GM15510 (cell line): ENCODE measurements around the gene KRT33B.
"Not testable (repeated sequence)": the region's sequence is repeated elsewhere in the genome, so short reads cannot be mapped to it uniquely, and the experiment has no call there.

ENCODE experiments used
- POLR2A ChIP-seq: IDR thresholded peaks from 3 replicates; pipeline ENCODE4 v1.6.1; 2011; ENCODE audit warnings: borderline replicate concordance; ENCODE audit not compliant: insufficient read length; ENCODE audit errors: extremely low read depth

The KRT33B gene

DNA sequence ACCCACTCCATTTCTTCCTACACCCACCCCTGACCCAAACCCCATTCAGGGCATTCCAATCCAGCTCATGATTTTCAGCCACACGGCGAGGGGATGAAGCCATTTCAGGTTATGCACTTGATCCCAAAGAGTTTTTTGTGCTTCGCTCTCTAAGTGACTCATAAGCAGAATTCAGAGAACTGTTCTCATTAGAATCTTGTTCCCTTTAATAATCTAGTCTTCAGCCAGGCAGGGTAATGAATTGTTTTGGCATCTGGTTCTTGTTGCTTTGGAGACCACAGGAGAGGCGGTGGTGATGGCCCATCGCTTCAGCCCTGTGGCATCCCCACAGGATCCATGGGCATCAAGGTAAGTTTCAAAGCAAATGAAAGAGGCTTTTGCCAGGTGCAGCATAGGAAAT is 32.5 kb upstream of the KRT33B start:
- TF ChIP-seq POLR2A, result no peak

DNA sequence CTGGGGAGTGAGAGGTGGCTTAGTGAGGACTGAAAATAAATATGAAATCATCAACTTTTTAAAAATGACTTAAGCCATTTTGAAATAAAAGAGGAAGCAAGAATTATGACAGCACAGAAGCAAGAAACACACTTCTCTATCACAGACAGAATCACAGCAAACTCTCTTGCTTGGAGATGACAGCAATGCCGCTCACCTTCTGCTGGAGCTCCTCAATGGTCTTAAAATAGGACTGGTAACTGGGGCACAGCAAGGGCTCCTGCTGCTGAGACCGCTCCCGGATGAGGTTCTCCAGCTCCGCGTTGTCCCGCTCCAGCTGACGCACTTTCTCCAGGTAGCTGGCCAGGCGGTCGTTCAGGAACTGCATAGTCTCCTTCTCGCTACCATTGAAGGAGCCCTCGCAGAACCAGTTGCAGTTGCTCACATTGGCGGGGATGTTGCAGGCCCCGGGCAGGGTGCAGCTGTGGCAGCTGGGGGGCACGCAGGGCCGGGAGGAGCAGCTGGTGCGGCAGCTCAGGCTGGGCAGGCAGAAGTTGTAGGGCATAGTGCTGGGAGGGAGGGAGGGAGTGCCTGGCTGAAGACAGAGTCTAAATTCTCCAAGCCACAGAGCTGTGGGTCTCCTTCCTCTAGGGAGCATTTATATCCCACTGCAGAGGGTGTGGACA is 27.5 kb upstream of the KRT33B start, which contains the start of gene KRT31:
Gene KRT31, minus strand, starts transcription at position 613 of the 665 bp plus-strand sequence. Its CDS starts 69 bp downstream, at position 544.
- no peak for TF ChIP-seq POLR2A

DNA sequence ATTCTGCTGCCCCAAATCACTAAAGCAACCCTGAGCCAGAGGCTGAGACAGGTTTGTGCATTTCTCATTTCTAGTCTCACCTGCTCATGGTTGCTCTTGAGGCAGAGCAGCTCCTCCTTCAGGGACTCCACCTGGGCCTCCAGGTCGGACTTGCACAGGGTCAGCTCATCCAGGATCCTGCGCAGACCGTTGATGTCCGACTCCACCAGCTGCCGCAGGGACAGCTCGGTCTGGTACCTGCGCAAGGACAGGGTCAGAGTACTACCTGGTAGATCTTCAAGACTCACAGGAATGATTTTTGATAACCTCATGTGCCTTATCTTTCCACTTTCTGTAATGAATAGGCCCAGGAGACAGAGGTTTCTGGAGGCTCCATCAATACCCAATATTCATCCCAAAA is 26.7 kb upstream of the KRT33B start:
- TF ChIP-seq POLR2A, result no peak

DNA sequence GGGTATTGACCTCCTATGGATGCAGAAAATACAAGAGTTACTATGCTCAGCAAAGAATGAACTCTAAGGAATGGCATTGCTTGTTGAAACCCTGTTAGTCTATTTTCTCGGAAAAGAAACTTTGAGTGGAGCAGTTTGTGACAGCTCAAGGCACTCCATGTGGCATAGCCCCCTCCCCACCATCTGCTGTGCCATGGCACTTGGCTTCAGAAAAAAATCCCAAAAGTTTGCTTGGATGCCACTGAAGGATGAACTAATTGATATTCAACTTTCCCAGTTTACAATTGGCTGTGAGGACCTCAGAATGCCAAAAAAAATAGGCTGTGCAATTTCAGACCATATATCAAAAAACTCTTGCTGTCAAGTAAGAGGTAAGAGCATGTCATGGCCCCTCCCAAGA is 26.0 kb upstream of the KRT33B start:
- no peak for TF ChIP-seq POLR2A

DNA sequence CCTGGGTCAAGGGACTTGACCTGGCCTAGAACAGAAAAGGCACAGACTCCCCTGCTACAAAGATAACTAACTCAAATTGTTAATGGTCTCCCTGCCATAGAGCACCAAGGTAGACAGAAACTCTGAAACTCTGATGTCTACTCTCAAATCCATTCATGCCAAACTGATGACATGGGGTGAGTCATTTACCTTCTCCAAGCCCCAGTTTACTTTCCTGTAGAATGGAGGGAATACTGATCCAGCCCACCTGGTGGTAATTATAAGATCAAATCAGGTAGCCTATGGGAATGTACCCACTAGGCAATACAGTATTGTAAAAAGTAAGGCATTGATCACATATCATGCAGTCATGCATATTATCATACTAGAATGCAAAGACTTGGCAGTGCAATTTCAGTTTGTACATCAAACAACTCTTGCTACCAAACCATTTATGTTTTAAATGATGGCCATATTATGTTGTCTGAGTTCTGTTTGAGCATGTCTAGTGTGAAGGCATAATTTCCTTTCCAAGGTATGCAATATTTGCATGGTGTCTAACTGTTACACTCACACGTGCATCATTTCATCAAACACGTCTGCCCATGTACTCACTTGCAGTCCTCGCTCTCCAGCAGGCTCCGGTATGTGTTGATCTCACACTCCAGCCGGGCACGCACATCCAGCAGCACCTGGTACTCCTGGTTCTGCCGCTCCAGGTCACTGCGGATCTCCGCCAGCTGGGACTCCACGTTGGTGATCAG is 24.8 kb upstream of the KRT33B start:
- TF ChIP-seq POLR2A, result no peak

DNA sequence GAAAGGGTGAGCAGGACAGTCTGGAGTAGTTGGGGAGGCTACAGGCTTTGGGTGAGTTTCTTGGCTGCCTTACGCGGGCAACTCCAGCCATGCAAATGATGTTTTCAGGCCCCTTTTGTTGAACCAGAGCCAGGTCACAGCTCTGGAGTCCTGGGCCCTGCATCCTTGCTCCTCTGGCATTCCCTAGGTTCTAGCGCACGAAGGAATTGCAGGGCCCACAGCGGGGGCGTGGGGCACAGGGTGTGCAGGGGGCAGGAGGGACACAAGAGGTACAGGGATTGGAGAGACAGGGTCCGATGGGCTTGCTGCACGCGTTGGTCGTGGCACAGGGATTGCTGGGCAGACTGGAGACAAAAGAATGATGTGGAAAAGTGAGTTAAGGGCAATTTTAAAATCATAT is 24.2 kb upstream of the KRT33B start:
- TF ChIP-seq POLR2A, result no peak

DNA sequence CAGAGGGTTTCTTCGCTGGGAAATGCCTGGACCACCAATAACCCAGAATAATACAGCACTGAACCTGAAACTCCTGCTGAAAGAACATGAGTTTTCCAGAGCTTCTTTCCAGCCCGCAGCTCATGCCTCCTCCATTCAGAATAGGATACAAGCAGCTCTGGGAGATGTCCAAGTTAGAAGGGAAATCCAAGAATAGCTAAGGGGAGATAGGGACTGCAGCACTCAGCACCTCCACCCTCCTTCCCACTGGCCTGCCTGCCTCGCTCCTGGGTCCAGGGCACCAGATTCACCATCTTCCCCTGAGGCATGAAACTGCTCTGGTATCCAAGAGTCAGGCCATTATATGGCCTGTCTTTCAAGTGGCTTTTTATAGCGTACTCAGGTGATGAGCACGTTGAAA is 23.7 kb upstream of the KRT33B start:
- no peak for TF ChIP-seq POLR2A

DNA sequence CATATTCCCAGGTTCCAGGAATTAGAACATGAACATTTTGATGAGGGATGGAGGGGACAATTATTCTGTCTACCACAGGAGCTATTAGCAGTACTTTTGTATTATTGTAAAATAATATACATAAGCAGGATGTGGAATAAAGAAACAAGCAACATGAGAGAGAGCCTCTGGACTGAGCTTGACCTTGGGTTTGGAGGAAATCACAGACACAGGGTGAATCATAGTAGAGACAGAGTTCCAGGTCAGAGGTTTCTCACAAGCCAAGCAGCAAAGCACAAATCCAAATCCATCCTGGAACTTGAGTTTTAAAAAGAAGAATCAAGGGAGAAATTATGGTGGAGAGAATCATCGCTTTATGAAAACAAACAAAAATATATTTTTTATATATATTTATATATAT is 22.7 kb upstream of the KRT33B start:
- no peak for TF ChIP-seq POLR2A

DNA sequence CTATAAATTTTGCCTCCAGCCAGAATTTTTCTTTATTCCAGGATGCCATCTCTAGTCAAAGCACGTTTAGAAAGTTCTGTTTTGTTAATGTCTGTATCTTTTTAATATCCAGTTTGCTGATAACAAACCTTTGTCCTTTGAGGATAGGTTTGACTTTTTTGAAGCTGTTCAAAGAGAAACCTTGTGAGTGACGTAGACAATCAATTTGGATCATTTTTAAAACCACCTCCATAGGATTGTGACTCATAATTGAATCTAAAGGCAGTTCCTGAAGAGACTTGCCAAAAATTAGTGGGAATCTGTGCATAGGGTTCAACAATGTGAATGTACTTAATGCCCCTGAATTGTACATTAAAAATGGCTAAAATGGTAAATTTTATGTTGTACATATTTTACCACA is 21.9 kb upstream of the KRT33B start:
- no peak for TF ChIP-seq POLR2A

DNA sequence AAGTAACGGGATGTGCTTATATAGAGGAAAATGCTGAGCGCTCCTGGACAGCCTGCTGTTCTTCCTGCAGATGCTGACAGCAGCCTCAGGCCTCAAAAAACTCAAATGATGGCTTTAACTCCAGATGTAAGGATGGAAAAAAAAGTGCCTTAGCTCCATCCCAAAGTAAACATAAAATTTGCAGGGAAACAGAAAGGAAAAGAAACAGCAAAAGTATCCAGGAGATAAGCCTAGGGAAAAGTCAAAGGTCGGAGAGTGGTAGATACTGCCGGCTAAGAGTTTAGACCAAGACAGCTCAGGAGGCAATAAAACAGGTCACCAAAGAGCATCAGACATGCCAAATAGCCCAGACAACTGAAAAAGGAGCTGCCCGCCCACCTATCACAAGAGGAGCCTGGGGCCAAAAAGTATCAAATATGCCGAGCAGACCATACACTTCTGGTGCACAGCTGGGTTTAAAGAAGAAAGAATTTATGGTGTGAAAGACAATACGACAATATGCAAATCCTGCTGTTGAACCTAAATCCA is 20.9 kb upstream of the KRT33B start:
- no peak for TF ChIP-seq POLR2A

DNA sequence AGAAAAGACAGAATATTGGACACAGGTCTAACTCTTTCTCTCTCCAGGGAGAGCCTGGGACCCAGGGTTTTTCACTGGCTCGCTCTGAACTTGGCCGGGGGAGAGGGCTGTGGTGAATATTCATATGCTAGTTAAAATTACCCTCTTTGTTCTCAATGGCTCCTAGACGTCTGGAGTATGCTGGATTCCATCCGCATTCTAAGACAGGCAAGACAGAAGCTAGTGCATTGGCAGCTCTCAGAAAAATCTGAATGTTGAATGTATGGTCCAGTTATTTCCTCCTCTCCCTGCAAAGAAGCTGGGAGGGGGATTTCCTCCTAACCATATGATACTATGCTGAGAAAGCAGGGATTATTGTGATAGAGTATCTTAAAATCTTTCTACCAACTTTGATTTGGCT is 18.1 kb upstream of the KRT33B start:
- TF ChIP-seq POLR2A, result no peak

DNA sequence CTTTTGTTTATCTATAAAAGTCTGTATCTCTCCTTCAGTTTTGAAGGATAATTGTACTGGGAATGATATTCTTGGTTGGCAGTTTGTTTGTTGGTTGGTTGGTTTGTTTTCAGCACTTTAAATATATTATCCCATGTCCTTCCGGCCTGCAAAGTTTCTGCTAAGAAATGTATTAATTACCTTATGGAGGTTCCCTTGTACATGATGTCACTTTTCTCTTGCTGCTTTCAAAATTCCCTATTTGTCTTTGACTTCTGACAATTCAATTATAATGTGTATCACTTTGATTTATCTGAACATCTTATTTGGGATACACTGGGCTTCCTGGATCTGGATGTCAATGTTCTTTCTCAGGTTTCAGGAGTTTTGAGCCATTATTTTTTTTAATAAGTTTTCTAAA is 16.6 kb upstream of the KRT33B start:
- no peak for TF ChIP-seq POLR2A

DNA sequence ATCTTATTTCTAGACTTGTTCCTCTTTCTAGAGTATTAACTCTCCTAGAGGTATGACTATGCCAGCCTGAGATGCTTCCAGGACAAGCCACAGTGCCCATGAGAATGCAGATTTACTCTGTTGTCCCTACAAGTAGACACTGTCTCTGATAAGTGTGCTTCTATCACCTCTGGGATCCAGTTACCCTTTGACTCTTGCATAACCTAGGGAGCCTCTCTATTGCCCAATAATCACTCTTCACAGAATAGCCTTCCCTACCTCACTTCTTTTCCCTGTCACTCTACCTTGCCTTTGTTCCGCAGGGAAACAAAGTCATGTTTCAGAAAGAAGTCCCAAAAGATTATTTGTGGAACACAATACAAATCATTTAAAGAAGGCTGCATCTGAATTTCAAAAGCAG is 14.1 kb upstream of the KRT33B start:
- no peak for TF ChIP-seq POLR2A

DNA sequence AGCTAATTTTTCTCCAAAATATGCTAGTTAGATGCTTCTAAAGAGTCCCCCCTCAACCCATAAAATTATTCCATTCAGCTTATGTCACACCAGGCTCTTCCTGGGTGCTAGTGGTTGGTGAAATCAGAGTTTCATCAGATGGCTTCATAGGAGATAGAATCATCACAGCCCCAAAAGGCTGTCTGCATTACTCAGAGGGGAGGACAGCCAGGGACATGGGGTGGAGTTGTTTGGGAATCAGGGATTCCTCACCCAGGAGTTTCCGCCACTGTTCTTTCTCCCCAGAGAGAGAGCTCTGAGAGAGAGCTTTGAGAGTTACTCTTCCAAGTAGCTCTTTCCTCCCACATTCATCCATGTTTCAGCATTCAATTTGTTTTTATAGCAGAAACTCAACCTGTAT is 12.8 kb upstream of the KRT33B start:
- TF ChIP-seq POLR2A, result no peak

DNA sequence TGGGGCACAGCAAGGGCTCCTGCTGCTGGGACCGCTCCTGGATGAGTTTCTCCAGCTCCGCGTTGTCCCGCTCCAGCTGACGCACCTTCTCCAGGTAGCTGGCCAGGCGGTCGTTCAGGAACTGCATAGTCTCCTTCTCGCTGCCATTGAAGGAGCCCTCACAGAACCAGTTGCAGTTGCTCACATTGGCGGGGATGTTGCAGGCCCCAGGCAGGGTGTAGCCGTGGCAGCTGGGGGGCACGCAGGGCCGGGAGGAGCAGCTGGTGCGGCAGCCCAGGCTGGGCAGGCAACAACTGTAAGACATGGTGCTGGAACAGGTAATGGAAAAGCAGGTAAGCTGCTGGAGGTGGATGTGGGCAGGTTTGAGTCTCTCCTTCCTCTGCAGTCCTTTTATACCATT is 12.3 kb upstream of the KRT33B start, which contains the start of gene KRT34:
Gene KRT34, minus strand, starts transcription at position 364 of the 400 bp plus-strand sequence. Its CDS starts 60 bp downstream, at position 304.
- TF ChIP-seq POLR2A, result not testable (repeated sequence)

DNA sequence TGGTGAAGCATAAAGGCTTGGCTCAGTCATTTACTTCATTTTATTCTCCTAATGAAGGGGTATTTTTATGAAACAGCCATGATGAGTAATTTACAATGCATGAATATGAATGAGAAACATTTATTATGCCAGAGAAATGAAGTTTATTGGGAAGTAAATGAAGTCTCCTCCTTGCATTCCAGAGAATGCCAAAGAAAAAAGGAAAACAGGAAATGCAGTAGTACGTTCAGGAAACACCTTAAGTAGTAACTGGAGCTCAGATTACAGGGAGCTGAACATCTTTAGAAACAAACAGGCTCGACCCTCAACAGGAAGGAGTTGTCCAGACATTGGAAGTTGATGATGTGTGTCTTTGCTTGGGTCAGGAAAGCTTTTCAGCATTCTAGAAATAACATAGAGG is 7.9 kb upstream of the KRT33B start:
- TF ChIP-seq POLR2A, result no peak
